ENCODE data around the gene CELF4.

DNA sequence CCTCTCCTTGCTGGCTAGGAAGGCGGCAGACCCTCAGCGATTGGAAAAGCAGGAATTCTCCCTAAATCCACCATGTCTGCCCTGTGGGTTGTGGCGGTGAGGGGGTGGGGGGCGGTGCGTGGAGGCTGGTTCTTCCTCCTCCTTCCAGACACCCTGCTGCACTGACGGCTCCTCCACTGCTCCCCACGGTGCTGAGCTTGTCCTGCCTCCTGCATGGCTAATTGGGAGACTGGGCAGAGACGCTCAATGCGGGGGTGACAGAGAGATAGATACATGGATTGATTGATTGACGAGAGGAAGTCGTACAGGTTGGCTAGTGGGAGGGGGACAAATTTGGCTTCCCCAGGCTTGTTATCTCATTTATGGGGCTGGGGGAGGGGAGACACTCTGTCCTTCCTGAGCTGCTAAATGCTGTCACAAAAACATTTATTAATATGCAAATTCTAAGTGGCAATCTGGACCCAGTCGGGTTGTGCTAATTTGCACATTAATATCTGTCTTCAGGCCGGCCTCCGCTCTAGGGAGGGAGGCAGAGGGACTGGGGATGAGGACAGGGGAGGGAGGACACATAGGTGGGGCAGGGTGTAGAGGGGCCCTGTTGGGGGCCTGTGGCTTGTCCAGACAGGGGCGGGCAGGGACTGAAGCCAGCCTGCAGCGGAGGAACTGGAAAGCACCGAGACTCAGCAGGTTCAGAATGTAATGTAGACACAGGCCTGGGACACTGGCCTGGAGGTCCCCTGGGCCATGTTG, 181.6 kb downstream of the CELF4 start:
- TF ChIP-seq, protein P1, sequence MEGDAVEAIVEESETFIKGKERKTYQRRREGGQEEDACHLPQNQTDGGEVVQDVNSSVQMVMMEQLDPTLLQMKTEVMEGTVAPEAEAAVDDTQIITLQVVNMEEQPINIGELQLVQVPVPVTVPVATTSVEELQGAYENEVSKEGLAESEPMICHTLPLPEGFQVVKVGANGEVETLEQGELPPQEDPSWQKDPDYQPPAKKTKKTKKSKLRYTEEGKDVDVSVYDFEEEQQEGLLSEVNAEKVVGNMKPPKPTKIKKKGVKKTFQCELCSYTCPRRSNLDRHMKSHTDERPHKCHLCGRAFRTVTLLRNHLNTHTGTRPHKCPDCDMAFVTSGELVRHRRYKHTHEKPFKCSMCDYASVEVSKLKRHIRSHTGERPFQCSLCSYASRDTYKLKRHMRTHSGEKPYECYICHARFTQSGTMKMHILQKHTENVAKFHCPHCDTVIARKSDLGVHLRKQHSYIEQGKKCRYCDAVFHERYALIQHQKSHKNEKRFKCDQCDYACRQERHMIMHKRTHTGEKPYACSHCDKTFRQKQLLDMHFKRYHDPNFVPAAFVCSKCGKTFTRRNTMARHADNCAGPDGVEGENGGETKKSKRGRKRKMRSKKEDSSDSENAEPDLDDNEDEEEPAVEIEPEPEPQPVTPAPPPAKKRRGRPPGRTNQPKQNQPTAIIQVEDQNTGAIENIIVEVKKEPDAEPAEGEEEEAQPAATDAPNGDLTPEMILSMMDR (IDR thresholded peaks at IDR 0.05; ENCODE audit: insufficient read depth, low read length, poor library complexity, severe bottlenecking), result no peak
- no peak for TF ChIP-seq EZH2phosphoT487 (conservative IDR thresholded peaks at IDR 0.05; ENCODE audit: low read length)
